T-helper 2 cell treated with Interferon-gamma antibody and Interleukin-4, amounts not matched to agents 5 μg/mL and 100 μg/mL, for 36 hours (primary cell): Measurements from ENCODE around the gene TXLNA.

Experiments
- DNase-seq: peaks from one replicate; pipeline ENCODE4 v3.0.0; 2021; ENCODE audit warnings: low spot score
- H3K27ac Mint-ChIP-seq: one replicate; pipeline ENCODE4 v1.8.0; 2021; ENCODE audit warnings: mild to moderate bottlenecking, mixed read lengths
- H3K27me3 Mint-ChIP-seq: one replicate; pipeline ENCODE4 v1.8.0; 2021; ENCODE audit warnings: low read depth, mixed read lengths
- H3K36me3 Mint-ChIP-seq: one replicate; pipeline ENCODE4 v1.8.0; 2021; ENCODE audit warnings: low read depth, mixed read lengths
- H3K4me1 Mint-ChIP-seq: one replicate; pipeline ENCODE4 v1.8.0; 2021; ENCODE audit warnings: low read depth, mixed read lengths
- H3K4me3 Mint-ChIP-seq: one replicate; pipeline ENCODE4 v1.8.0; 2022; ENCODE audit warnings: mild to moderate bottlenecking, moderate library complexity, mixed read lengths
- H3K9me3 Mint-ChIP-seq: one replicate; pipeline ENCODE4 v1.8.0; 2021; ENCODE audit warnings: mixed read lengths

TXLNA gene

DNA sequence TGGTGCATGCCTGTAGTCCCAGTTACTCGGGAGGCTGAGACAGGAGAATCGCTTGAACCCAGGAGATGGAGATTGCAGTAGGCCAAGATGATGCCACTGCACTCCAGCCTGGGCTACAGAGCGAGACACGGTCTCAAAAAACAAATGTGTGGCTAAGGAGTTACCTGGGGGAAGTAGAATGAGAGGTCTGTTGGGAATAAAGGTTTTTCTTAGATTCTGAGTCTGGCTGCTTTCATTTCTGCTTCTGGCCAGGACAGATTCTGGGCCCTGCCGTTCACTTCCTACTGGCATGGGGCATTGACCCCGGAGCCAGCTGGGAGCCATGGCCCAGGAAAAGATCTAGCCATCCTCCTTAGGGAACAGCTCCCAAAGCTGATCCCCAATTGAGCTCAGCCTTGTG is 29.0 kb downstream of the TXLNA start:
- no peak for DNase-seq
- Mint-ChIP-seq H3K9me3 (no peaks in the 10 kb centered on the region), H3K4me3 (no peak overlapping the region), H3K4me1 (peaks cover 11% of the 10 kb centered on the region), H3K27ac (no peak overlapping the region), H3K36me3 (peaks cover 16% of the 10 kb centered on the region), H3K27me3 (no peaks in the 10 kb centered on the region)

DNA sequence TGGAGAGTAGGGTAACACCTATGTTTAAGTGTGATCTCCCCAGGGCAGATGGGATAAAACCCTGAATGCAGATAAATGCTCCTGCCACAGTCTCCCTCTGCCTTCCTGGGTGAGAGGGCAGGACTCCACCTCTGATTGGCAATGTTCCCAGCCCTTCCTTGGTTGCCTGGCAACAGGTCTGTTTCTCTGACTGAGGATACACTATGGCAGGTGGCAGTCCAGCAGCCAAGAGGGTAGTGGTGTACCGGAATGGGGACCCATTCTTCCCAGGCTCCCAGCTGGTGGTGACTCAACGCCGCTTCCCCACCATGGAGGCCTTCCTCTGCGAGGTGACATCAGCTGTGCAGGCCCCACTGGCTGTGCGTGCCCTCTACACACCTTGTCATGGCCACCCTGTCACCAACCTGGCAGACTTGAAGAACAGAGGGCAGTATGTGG is 29.4 kb downstream of the TXLNA start, which contains the start of gene DCDC2B:
Gene DCDC2B, plus strand, starts transcription at position 199 of the 438 bp plus-strand sequence. Its CDS starts 5 bp downstream, at position 204.
- Mint-ChIP-seq H3K9me3 (no peaks in the 10 kb centered on the region), H3K27ac (peak within 1 kb of the TSS; percentile 43), H3K27me3 (no peaks in the 10 kb centered on the region), H3K36me3 (peaks cover 14% of the 10 kb centered on the region), H3K4me1 (peaks cover 11% of the 10 kb centered on the region), H3K4me3 (no peak within 1 kb of the TSS)
- DNase-seq = no peak

DNA sequence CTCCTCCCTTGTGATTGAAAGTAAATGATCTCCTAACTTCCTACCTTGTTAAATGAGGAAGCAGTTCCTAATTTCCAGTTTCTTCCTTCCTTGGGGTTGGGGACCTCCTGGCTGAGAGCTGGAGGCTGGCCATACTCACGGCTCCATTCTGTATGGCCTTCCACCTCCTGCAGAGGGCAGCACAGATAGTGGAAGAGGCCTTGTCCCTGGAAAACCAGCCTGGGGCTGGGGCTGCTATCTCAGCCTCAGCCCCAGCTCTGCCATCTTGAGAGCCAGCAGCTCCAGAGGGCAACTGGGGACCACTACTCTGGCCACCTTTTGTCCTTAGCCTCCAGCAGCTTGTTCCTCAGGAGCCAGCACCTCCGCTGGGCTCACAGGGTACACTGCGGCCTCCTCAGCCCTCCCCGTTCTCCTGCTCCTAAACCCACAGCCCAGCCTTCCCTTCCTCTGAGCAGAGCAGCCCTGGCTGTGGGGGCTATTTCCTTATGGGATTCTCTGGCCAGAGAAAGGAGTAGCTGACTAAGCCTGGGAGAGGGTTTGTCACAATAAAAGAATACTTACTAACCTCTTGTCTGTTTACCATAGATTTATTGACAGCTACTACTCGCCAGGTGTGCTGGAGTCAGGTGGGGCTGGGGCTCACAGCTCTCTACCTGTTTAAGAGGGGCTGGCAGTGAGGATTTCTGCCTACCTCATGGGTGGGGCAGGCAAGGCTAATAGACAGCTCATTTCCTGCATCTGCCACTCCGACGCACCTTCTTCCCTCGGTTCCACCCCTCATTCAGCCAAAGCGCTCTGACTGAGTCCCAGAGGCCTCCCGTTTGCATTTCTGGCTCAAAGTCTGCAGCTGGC is 36.4 kb downstream of the TXLNA start:
- Mint-ChIP-seq H3K4me1 (peaks cover 10% of the 10 kb centered on the region), H3K27me3 (no peaks in the 10 kb centered on the region), H3K36me3 (peaks cover 8% of the 10 kb centered on the region), H3K27ac (peak overlapping the region; percentile 67), H3K9me3 (no peaks in the 10 kb centered on the region), H3K4me3 (no peak overlapping the region)
- DNase-seq = peak; percentile 47

DNA sequence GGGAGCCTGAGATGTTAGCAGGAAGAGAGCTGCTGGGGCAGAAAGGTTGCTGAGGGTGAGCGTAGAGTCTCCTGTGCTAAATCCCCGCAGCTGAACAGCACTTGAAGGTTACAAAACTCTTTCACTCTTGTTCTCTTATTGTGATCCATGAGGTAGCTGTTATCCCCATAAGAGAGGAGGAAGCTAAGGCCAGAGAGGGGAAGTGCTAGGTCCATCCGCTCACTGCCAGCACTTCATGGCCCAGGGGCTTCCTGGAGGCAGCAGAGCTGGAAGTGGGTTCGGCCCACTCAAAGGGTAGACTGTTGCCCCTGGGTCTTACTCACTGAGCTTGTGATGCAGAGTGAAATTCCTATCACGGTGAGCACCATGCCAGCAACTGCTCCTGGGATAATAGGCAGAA is 37.1 kb downstream of the TXLNA start:
- Mint-ChIP-seq H3K9me3 (no peaks in the 10 kb centered on the region), H3K4me3 (no peak overlapping the region), H3K4me1 (peaks cover 16% of the 10 kb centered on the region), H3K27ac (no peak overlapping the region), H3K36me3 (peaks cover 11% of the 10 kb centered on the region), H3K27me3 (no peaks in the 10 kb centered on the region)
- no peak for DNase-seq

DNA sequence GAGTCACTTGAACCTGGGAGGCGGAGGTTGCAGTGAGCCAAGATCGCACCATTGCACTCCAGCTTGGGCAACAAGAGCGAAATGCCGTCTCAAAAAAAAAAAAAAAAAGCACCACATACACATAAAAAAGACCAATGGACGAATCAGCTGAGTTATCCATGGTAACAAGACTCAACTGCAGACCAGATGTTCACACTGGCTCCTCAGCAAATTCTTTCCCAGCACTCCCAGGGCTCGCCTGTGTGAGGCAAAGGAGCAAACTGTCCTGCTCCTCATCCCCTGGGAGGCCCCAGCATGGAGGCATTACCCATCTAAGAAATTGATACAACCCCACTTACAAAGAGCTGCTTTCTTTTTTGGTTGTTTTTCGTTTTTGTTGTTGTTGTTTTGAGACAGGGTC is 39.5 kb downstream of the TXLNA start:
- peaks cover 19% of the 10 kb centered on the region for H3K36me3 Mint-ChIP-seq
- H3K27me3 Mint-ChIP-seq = no peaks in the 10 kb centered on the region
- no peaks in the 10 kb centered on the region for H3K9me3 Mint-ChIP-seq
- H3K4me3 Mint-ChIP-seq = no peak overlapping the region
- DNase-seq = no peak
- peaks cover 18% of the 10 kb centered on the region for H3K4me1 Mint-ChIP-seq
- no peak overlapping the region for H3K27ac Mint-ChIP-seq

DNA sequence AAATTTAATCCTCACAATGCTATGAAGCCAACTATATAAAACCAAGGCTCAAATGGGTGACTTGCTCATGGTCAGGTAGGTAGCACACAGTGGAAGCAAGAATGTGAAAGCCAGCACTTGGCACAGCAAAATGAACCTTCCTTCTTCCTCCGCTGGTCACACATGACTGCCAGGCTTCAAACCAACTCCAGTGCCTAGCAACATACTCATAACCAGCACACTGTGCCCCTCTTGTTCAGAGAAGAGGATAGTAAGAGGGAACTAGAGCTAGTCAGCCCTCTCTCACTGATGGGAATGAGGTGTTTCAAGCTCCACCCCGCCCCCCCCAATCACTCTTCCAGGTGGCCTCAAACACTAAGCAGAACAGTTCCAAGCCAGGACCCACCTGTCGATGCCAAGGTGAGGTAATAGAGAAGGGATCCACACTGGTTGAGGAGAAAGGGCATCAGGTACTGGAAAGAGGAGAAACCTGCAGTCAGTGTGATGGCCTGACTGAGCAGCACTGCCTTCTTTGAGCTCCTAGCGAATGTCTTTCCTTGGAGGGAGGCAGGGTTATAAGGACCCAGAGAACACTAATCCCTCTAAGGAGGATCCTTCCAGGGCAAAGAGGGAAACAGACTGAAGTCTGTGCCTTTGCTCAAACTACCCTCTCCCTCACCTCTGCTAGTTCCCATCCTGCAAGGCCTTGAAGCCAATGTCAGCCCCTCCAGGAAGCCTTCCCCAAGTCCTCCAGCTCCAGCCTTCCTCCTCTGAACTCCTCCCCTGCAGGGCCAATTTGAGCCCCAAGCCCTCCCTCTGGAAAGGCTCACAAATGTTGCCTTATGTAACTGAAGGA is 41.5 kb downstream of the TXLNA start:
- peaks cover 21% of the 10 kb centered on the region for H3K4me1 Mint-ChIP-seq
- H3K27me3 Mint-ChIP-seq = no peaks in the 10 kb centered on the region
- peak overlapping the region; percentile 96 for H3K4me3 Mint-ChIP-seq
- H3K9me3 Mint-ChIP-seq = no peaks in the 10 kb centered on the region
- H3K36me3 Mint-ChIP-seq = peaks cover 27% of the 10 kb centered on the region
- peak overlapping the region; percentile 96 for H3K27ac Mint-ChIP-seq
- no peak for DNase-seq

DNA sequence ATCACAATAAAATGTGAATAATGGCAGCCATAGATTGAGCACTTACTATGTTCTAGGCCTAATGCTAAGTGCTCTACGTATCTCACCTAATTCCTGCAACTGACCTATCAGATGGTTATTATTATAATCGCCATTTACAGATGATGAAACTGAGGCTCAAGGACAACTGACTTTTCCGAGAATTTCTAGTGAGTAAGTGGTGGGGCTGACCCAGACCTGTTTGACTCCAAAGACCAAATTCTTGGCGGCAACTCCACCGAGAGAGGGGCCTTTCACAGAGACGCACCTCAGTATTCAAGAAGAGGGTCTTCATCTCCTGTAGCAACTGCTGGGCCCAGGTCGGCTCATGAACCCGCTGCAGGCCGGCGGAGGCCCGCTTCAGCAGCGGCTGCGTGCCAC is 42.1 kb downstream of the TXLNA start:
- H3K27me3 Mint-ChIP-seq = no peaks in the 10 kb centered on the region
- H3K4me3 Mint-ChIP-seq = peak overlapping the region; percentile 96
- H3K4me1 Mint-ChIP-seq = peaks cover 15% of the 10 kb centered on the region
- peak overlapping the region; percentile 96 for H3K27ac Mint-ChIP-seq
- peaks cover 27% of the 10 kb centered on the region for H3K36me3 Mint-ChIP-seq
- no peak for DNase-seq
- H3K9me3 Mint-ChIP-seq = no peaks in the 10 kb centered on the region

DNA sequence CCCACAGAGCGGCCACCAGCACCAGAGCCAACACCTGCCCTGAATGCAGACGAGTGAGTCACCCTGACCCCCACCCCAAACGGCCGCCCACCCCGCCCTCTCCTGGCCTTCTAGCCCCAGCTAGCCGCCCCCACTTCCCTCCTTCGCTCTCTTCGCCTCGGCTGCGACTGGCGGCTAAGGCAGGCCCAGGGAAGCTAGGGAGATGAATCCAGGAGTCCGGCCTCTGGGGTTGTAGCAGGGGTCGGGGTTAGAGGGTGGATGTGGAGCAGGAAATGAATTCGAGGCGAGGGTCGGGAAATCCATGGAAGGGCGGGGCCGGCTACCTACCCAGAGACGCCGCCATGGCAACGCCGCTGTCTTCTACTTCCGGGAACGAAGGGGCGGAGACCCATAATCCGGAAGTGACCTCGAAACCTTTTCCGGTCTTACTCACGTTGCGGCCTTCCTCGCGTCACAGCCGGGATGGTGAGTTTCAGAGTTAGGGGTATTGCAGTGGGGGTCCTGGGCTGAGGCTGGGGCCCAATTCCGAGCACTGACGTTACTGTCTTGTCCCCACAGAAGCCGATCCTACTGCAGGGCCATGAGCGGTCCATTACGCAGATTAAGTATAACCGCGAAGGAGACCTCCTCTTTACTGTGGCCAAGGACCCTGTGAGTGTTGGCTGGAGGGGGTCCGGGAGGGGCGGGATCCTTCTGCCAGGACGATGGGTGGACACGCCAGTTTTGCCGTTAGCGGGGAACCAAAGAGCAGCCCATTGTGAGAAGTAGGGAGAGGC is 42.7 kb downstream of the TXLNA start, which contains the start of the genes EIF3I and TMEM234:
Gene EIF3I, plus strand, starts transcription at position 428 of the 776 bp plus-strand sequence. Its CDS starts 35 bp downstream, at position 463.
Gene TMEM234, minus strand, starts transcription at position 374 of the 776 bp plus-strand sequence. Its CDS starts 31 bp downstream, at position 343.
- Mint-ChIP-seq H3K9me3 (no peaks in the 10 kb centered on the region), H3K4me3 (peak within 1 kb of the TSS; percentile 96), H3K27ac (peak within 1 kb of the TSS; percentile 96), H3K27me3 (no peaks in the 10 kb centered on the region), H3K4me1 (peaks cover 14% of the 10 kb centered on the region), H3K36me3 (peaks cover 27% of the 10 kb centered on the region)
- DNase-seq = peak; percentile 90

DNA sequence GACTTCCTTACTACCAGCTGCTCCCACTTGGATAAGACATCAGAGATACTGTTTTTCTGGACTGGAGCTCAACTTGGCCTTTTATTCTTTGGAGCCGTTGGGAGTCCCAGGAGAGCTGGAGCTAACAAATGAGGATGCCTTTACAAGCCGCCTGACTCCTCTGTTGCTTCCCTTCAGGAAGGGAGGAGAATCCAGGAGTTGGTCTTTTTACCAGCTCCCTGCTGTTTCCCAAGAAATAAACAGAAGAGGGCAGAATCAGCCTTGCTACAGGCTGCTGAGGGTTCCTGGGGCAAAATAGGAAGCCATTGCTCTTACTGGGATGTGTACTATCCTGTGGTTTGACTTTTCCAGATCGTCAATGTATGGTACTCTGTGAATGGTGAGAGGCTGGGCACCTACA is 44.2 kb downstream of the TXLNA start:
- Mint-ChIP-seq H3K4me3 (peak overlapping the region; percentile 96), H3K9me3 (no peaks in the 10 kb centered on the region), H3K4me1 (peaks cover 16% of the 10 kb centered on the region), H3K27ac (peak overlapping the region; percentile 96), H3K36me3 (peaks cover 39% of the 10 kb centered on the region), H3K27me3 (no peaks in the 10 kb centered on the region)
- no peak for DNase-seq

DNA sequence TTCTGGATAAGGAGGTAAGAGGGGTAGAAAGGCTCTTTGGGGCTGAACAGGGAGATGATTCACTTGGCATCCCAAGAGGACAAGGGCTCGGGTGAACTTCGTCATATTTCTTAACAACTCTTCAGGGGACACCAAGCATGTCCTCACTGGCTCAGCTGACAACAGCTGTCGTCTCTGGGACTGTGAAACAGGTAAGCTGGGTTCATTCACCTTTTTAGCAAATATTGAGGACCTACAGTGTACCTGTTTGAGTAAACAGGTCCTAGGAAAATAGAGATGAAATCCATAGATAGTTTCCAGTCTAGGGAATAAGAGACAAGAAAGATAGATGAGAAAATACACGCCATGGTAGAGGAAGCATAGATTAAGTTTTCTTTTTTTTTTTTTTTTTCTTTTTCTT is 44.8 kb downstream of the TXLNA start:
- H3K27ac Mint-ChIP-seq = peak overlapping the region; percentile 71
- H3K4me3 Mint-ChIP-seq = peak overlapping the region; percentile 71
- no peaks in the 10 kb centered on the region for H3K9me3 Mint-ChIP-seq

DNA sequence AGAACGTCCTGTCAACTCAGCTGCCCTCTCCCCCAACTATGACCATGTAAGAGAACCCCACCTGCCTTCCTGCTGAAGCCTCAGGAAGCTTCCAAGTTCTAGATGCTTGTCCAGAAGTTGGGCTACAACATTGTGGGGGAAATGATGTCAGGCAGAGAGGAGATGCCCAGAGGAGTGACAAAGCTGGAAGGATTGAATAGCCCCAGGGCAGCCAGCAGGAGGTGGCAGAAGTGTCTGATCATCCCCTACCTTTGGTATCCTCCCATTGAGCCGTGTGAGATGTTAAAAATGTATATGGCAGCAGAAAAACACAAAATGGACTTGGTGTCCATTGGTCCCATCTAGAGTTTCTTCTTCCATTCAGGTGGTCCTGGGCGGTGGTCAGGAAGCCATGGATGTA is 49.3 kb downstream of the TXLNA start:
- Mint-ChIP-seq H3K27me3 (no peaks in the 10 kb centered on the region), H3K36me3 (peaks cover 40% of the 10 kb centered on the region), H3K9me3 (no peaks in the 10 kb centered on the region), H3K4me3 (no peak overlapping the region), H3K27ac (no peak overlapping the region), H3K4me1 (peaks cover 9% of the 10 kb centered on the region)
- no peak for DNase-seq

More for the DNA sequence above, 44.8 kb downstream of the TXLNA start:
- Mint-ChIP-seq H3K36me3 (peaks cover 44% of the 10 kb centered on the region), H3K27me3 (no peaks in the 10 kb centered on the region), H3K4me1 (peaks cover 16% of the 10 kb centered on the region)
- no peak for DNase-seq

DNA sequence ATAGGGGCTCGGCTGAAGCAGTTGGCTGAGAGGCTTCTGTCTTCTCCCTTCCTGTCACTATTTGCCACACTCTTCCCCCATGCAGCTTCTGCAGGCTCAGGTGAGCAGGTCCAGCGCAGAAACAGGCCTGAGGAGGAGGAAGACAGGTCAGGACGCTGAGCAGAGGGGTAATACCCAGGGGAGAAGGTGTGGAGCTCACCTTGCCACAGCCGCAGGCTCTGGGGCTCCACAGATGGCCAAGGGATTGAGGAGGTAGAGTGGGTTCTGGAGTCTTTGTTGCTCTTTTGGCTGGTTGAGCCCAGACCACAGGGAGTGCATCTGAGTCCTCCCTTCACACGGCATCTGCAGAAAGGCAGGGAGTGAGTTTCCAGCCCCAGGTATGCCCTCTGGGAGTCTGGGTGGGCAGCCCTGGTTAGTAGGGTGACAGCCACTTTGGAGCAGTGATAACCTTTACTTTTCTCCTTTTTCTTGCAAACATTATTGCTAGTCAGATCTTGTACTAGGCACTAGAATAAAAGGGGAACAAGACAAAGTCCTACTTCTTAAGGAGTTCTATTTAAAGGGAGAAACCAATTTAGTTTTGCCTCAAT is 52.5 kb downstream of the TXLNA start:
- H3K4me3 Mint-ChIP-seq = no peak overlapping the region
- no peaks in the 10 kb centered on the region for H3K9me3 Mint-ChIP-seq
- no peaks in the 10 kb centered on the region for H3K27me3 Mint-ChIP-seq
- peaks cover 25% of the 10 kb centered on the region for H3K36me3 Mint-ChIP-seq
- no peak for DNase-seq
- H3K27ac Mint-ChIP-seq = no peak overlapping the region
- H3K4me1 Mint-ChIP-seq = peaks cover 2% of the 10 kb centered on the region
